Left ventricle myocardium inferior (tissue), 1 donor: ENCODE data around the gene MRAP2. TPM values are rescaled to one million over a fixed set of nuclear protein-coding genes. Genes with fewer than 3 reads are reported as not detected.

ENCODE experiments used
- DNase-seq: peaks from one replicate; pipeline ENCODE4 v3.0.0-alpha.2; 2020
- H3K27ac ChIP-seq: fragments of 200-600 bp; replicated peaks from 2 replicates; pipeline ENCODE4 v1.8.0; 2021
- H3K27me3 ChIP-seq: fragments of 200-600 bp; 2 replicates; pipeline ENCODE4 v1.8.0; 2021; ENCODE audit warnings: low read depth
- H3K36me3 ChIP-seq: fragments of 200-600 bp; 2 replicates; pipeline ENCODE4 v1.8.0; 2021
- H3K4me1 ChIP-seq: fragments of 200-600 bp; 2 replicates; pipeline ENCODE4 v1.8.0; 2021
- H3K4me3 ChIP-seq: fragments of 200-600 bp; 2 replicates; pipeline ENCODE4 v1.8.0; 2021; ENCODE audit warnings: mild to moderate bottlenecking, moderate library complexity
- H3K9me3 ChIP-seq: fragments of 200-600 bp; replicated peaks from 2 replicates; pipeline ENCODE4 v1.8.0; 2021
- CTCF ChIP-seq: fragments of 200-600 bp; IDR thresholded peaks from 2 replicates; pipeline ENCODE4 v1.8.0; 2021; ENCODE audit warnings: antibody characterized with exemption, mild to moderate bottlenecking, borderline replicate concordance
- intact Hi-C: fragments of 100-400 bp; cut with micrococcal nuclease; formaldehyde crosslinking; loops from one replicate; pipeline ENCODE4 v1.11.0; 2022
- total RNA-seq: library from RNA; stranded (reverse); fragmentation: NEBNext Ultra II Directional; extraction: Animal tissue kit (Norgen Biotek cat#: 25700); gene quantifications from one replicate; pipeline ENCODE4 v1.2.1, GENCODE V29; 2021
- donor health status: DM: no; HTN: yes; CAD: no; lungs with severe emphysema.

MRAP2 gene
- total RNA-seq, 1 donor from 2014 or later, result 0.16 TPM

- intact Hi-C loops, result no loop called here
Measured at GRCh38 chr6:84013931-84014330, 19.6 kb upstream of the MRAP2 start.

GRCh38 chr6:84016029-84016428, 17.5 kb upstream of the MRAP2 start:
- TF ChIP-seq CTCF, result no peak
- no peaks in the 10 kb centered on the region for H3K4me1 ChIP-seq
- H3K4me3 ChIP-seq, result no peak overlapping the region
- H3K36me3 ChIP-seq, result no peaks in the 10 kb centered on the region
- intact Hi-C loops, result no loop called here
- no peak overlapping the region for H3K27ac ChIP-seq
- no peaks in the 10 kb centered on the region for H3K9me3 ChIP-seq
- H3K27me3 ChIP-seq, result peaks cover 29% of the 10 kb centered on the region
- no peak for DNase-seq

More at GRCh38 chr6:84013931-84014330, 19.6 kb upstream of the MRAP2 start:
- no peak for DNase-seq
- H3K4me1 ChIP-seq, result no peaks in the 10 kb centered on the region
- H3K4me3 ChIP-seq, result no peak overlapping the region
- no peaks in the 10 kb centered on the region for H3K36me3 ChIP-seq
- no peak overlapping the region for H3K27ac ChIP-seq
- no peak for TF ChIP-seq CTCF
- no peaks in the 10 kb centered on the region for H3K9me3 ChIP-seq
- H3K27me3 ChIP-seq, result peaks cover 13% of the 10 kb centered on the region

GRCh38 chr6:84017709-84018452, 15.7 kb upstream of the MRAP2 start:
- TF ChIP-seq CTCF, result no peak
- intact Hi-C loops, result no loop called here
- no peak overlapping the region for H3K27ac ChIP-seq
- H3K9me3 ChIP-seq, result no peaks in the 10 kb centered on the region
- H3K4me1 ChIP-seq, result no peaks in the 10 kb centered on the region
- H3K36me3 ChIP-seq, result no peaks in the 10 kb centered on the region
- DNase-seq, result no peak
- H3K4me3 ChIP-seq, result no peak overlapping the region
- peaks cover 33% of the 10 kb centered on the region for H3K27me3 ChIP-seq

- TF ChIP-seq CTCF, result no peak
- DNase-seq, result no peak
- no peaks in the 10 kb centered on the region for H3K9me3 ChIP-seq
- H3K27me3 ChIP-seq, result peaks cover 33% of the 10 kb centered on the region
- H3K4me3 ChIP-seq, result no peak overlapping the region
- H3K4me1 ChIP-seq, result no peaks in the 10 kb centered on the region
- intact Hi-C loops, result no loop called here
- no peak overlapping the region for H3K27ac ChIP-seq
- H3K36me3 ChIP-seq, result no peaks in the 10 kb centered on the region
Measured at GRCh38 chr6:84018453-84019061, 15.0 kb upstream of the MRAP2 start.

GRCh38 chr6:84019141-84019841, 14.3 kb upstream of the MRAP2 start:
- Histone ChIP-seq H3K36me3 (no peaks in the 10 kb centered on the region), H3K4me1 (no peaks in the 10 kb centered on the region), H3K27ac (no peak overlapping the region), H3K27me3 (peaks cover 33% of the 10 kb centered on the region), H3K4me3 (no peak overlapping the region), H3K9me3 (no peaks in the 10 kb centered on the region)
- DNase-seq, result no peak
- TF ChIP-seq CTCF, result no peak
- intact Hi-C loops, result no loop called here
